HFFc6 (cell line): Measurements from ENCODE around the gene RAI2. TPM values are rescaled to one million over a fixed set of nuclear protein-coding genes. Genes with fewer than 3 reads are reported as not detected.

Source experiments
- DNase-seq: peaks from one replicate; pipeline ENCODE4 v3.0.0-alpha.2; 2018
- H3K27ac Mint-ChIP-seq: 2 replicates; pipeline ENCODE4 v1.8.0; 2020; ENCODE audit warnings: mild to moderate bottlenecking, mixed read lengths
- H3K27me3 Mint-ChIP-seq: 2 replicates; pipeline ENCODE4 v1.8.0; 2021; ENCODE audit warnings: mild to moderate bottlenecking, moderate library complexity, mixed read lengths; ENCODE audit not compliant: insufficient read depth
- H3K36me3 Mint-ChIP-seq: 2 replicates; pipeline ENCODE4 v1.8.0; 2021; ENCODE audit warnings: low read depth, mixed read lengths
- H3K4me1 Mint-ChIP-seq: 2 replicates; pipeline ENCODE4 v1.8.0; 2020; ENCODE audit warnings: low read depth, mixed read lengths
- H3K4me3 Mint-ChIP-seq: 2 replicates; pipeline ENCODE4 v1.8.0; 2020; ENCODE audit warnings: mild to moderate bottlenecking, moderate library complexity, mixed read lengths
- H3K9me3 Mint-ChIP-seq: 2 replicates; pipeline ENCODE4 v1.8.0; 2020; ENCODE audit warnings: mild to moderate bottlenecking, mixed read lengths
- long read RNA-seq: library from polyadenylated mRNA; unstranded; transcript quantifications from one replicate; pipeline ENCODE4 v2.0.0, GENCODE V29; 2019
- total RNA-seq, 6 experiments: library from RNA; stranded (reverse); fragmentation: NEBNext Ultra II Directional; extraction: Animal tissue kit (Norgen Biotek cat#: 25700); gene quantifications; 2 replicates in 1 of 6; 3 replicates in 5 of 6; pipeline ENCODE4 v1.2.3, GENCODE V29; 2021
- TF ChIP-seq, protein P1 (sequence below): fragments of 200-600 bp; sonication (generic); IDR thresholded peaks from 2 replicates; pipeline ENCODE4 v1.5.0; 2021; ENCODE audit warnings: antibody characterized with exemption, mild to moderate bottlenecking

The RAI2 gene
- not detected for total RNA-seq
- long read RNA-seq: 0 reads

DNA sequence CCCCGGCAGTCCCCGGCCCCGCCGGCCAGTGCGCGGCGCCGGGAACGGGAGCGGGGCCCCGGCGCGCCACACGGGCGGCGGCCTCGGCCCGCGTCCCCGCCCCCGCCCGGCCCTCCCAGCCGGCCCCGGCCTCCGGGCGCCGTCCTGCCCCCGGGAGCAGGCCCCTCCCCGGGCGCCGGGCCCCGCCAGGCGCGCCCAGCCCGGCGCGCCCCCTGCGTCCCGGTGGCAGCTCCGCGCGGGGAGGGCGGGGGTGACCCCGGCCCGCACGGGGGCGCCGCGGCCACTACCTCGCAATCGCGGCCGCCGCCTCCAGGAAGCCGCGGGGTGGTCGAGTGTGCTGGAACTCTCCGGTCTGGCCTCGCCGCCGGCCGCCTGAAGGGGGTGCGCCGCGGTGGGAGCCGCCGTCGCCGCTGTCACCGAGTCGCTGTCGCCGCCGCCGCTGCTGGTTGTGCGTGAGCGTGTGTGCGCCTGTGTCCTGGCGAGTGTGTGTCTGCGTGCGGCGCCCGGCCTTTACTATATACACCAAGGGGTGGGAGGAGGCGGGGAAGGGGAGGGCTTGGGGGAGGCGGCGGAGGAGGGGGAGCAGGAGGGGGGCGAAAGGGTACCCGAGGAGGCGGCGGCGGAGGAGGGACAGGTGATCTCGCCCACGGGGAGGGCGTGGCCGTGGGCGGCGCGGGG is at the start of gene RAI2:
RAI2 (minus strand) TSS at position 488 of the 678 bp plus-strand sequence. CDS start 59,288 bp downstream, outside the sequence.
- TF ChIP-seq, protein P1, sequence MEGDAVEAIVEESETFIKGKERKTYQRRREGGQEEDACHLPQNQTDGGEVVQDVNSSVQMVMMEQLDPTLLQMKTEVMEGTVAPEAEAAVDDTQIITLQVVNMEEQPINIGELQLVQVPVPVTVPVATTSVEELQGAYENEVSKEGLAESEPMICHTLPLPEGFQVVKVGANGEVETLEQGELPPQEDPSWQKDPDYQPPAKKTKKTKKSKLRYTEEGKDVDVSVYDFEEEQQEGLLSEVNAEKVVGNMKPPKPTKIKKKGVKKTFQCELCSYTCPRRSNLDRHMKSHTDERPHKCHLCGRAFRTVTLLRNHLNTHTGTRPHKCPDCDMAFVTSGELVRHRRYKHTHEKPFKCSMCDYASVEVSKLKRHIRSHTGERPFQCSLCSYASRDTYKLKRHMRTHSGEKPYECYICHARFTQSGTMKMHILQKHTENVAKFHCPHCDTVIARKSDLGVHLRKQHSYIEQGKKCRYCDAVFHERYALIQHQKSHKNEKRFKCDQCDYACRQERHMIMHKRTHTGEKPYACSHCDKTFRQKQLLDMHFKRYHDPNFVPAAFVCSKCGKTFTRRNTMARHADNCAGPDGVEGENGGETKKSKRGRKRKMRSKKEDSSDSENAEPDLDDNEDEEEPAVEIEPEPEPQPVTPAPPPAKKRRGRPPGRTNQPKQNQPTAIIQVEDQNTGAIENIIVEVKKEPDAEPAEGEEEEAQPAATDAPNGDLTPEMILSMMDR: no peak
- Mint-ChIP-seq H3K4me3 (no peak within 1 kb of the TSS), H3K27ac (no peak within 1 kb of the TSS), H3K4me1 (no peaks in the 10 kb centered on the region), H3K36me3 (no peaks in the 10 kb centered on the region), H3K27me3 (peaks cover 6% of the 10 kb centered on the region), H3K9me3 (no peaks in the 10 kb centered on the region)
- no peak for DNase-seq

DNA sequence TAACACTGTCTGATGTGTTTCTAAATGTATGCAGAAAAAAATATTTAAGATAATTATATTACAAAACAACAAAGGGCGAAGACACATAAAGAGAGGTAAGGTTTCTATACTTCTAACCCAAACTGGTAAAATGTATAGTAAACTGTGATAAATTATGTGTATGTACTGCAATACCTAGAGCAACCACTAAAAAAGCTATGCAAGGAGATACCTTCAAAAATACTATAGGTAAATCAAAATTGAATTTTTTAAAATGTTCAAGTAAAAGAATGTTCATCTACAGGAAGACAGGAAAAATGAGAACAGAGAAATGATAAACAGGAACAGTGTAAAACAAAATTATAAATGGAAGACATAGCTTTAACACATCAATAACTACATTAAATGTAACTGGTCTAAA is 27.3 kb upstream of the RAI2 start:
- Mint-ChIP-seq H3K4me3 (no peak overlapping the region), H3K27me3 (no peaks in the 10 kb centered on the region; the same call in 1 of the 2 replicates), H3K27ac (no peak overlapping the region), H3K4me1 (no peaks in the 10 kb centered on the region), H3K9me3 (peaks cover 15% of the 10 kb centered on the region), H3K36me3 (no peaks in the 10 kb centered on the region)
- DNase-seq: no peak
- TF ChIP-seq, protein P1: peak; percentile 14; the same call in 1 of the 2 replicates

DNA sequence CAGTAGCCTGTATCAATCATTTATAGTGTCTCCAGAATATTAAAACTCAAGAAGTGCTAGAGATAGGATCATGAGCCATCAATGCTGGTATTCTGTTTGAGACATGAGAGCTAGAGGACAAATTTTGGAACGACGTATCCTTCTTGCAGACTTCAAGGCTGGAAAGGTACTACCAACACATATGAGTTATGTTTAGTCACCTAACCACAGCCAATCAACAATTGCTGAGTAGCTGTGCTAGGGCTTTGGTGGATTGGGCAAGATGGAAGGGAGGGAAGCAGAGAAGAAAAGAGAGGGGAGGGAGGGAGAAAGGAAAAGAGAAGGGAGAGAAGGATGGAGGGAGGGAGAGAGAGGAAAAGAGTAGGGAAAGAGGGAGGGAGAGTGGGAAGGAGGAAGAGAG is 21.6 kb upstream of the RAI2 start:
- Mint-ChIP-seq H3K4me1 (no peaks in the 10 kb centered on the region), H3K27ac (no peak overlapping the region)

DNA sequence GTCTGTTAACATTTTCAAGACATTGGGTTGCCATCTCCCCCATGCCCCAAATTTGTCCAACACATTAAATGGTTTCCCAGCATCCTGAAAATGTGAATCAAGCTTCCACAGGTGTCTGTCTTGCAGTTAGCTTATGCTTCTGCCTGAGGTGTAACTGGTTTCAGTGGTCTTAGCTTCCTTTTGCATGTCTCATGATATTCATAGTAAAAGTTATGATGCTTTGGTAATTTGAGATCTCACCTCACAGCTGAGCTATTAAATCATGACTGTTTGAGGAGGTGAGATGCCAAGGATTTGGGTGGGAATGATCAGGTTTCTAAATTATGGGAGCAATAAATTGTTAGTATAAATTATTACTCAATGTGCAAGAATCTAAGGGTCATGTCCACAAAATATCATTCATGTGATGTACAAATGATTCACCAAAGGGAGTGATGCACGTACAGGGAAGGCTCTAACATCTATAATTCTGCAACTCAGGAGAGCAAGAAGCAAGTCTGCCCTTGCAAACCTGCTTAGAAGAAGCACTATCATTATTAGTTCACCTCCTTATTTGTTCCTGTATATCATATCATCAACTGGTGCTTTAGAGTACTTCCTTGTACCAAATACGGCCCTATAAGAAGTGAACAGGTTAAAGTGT is 17.1 kb upstream of the RAI2 start:
- no peak for DNase-seq
- TF ChIP-seq, protein P1: no peak
- Mint-ChIP-seq H3K27me3 (no peaks in the 10 kb centered on the region; the same call in 1 of the 2 replicates), H3K27ac (no peak overlapping the region), H3K9me3 (peaks cover 5% of the 10 kb centered on the region; the same call in 1 of the 2 replicates), H3K36me3 (no peaks in the 10 kb centered on the region), H3K4me3 (no peak overlapping the region), H3K4me1 (no peaks in the 10 kb centered on the region)

More for the DNA sequence above, 21.6 kb upstream of the RAI2 start:
- Mint-ChIP-seq H3K36me3 (no peaks in the 10 kb centered on the region), H3K27me3 (no peaks in the 10 kb centered on the region; the same call in none of the 2 replicates), H3K4me3 (no peak overlapping the region), H3K9me3 (peaks cover 17% of the 10 kb centered on the region)
- TF ChIP-seq, protein P1: no peak
- DNase-seq: no peak

DNA sequence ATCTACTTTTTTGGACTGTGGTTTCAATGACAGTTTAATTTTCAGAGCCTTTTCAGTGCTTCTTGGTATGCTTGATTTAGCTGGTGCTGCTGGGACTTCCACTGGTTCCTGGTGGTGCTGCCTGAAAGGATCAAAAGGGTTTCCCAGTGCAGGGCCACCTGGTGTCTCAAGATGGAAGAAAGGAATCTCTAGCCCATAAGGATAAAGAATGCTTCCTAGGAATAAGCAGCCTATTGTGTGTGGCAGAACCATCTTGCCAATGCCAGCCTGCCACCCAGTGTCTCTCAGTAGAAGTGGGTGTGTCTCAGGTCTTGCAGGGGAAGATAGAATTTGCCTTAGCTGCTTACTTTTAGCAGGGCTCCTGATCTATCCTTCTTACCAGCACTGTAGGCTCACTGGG is 15.0 kb upstream of the RAI2 start:
- H3K4me1 Mint-ChIP-seq: no peaks in the 10 kb centered on the region
- no peak overlapping the region for H3K4me3 Mint-ChIP-seq
- peaks cover 5% of the 10 kb centered on the region; the same call in 1 of the 2 replicates for H3K9me3 Mint-ChIP-seq
- no peak for DNase-seq
- no peak overlapping the region for H3K27ac Mint-ChIP-seq
- no peaks in the 10 kb centered on the region; the same call in 1 of the 2 replicates for H3K27me3 Mint-ChIP-seq
- H3K36me3 Mint-ChIP-seq: no peaks in the 10 kb centered on the region
- TF ChIP-seq, protein P1: no peak
